ENCODE results near the gene CACNA1D. TPM values are rescaled to one million over a fixed set of nuclear protein-coding genes. Genes with fewer than 3 reads are reported as not detected.

CACNA1D gene
- total and polyA plus RNA-seq, 2 donors (not counting 3 experiments of a cell fraction or from before 2014, with no cell fraction given): 0.06 TPM; not detected in 1

GRCh38 chr3:53526704-53527055 is 32.3 kb downstream of the CACNA1D start:
- DNase-seq (ENCODE audit: low read depth, low spot score) (no peak), FAIRE-seq (no peak)
- Histone ChIP-seq H3K36me3 (ENCODE audit: control insufficient read depth in 2 of 2, extremely low read depth in 1 of 2, insufficient read depth in 2 of 2, low read length in 2 of 2) (no peaks in the 10 kb centered on the region), H3K27ac (ENCODE audit: insufficient read depth, low read depth, low read length) (no peak overlapping the region), H3K4me2 (ENCODE audit: insufficient read depth, low read length) (no peak overlapping the region), H3K27me3 (ENCODE audit: control insufficient read depth in 2 of 2, insufficient read depth in 2 of 2, low read length in 2 of 2) (peaks cover 2 to 3% of the 10 kb centered on the region in 2 experiments), H4K20me1 (replicated peaks; ENCODE audit: control insufficient read depth, extremely low read depth, insufficient read depth, low read length) (no peaks in the 10 kb centered on the region), H2AFZ (ENCODE audit: low read depth, low read length) (no peak overlapping the region), H3K9ac (replicated peaks; ENCODE audit: extremely low read depth, insufficient read depth, low read length) (no peak overlapping the region), H3K4me1 (ENCODE audit: control insufficient read depth, extremely low read depth, insufficient read depth, low read length) (no peaks in the 10 kb centered on the region), H3K9me1 (replicated peaks; ENCODE audit: control insufficient read depth, extremely low read depth, insufficient read depth, low read length) (no peaks in the 10 kb centered on the region), H3K9me3 (replicated peaks; ENCODE audit: control insufficient read depth, insufficient read depth, low read length) (no peaks in the 10 kb centered on the region), H3K4me3 (replicated peaks in 1 of 3; ENCODE audit: insufficient read depth in 1 of 3, low read depth in 1 of 3, low read length in 3 of 3) (no peak overlapping the region), H3K79me2 (ENCODE audit: control insufficient read depth, insufficient read depth, low read length) (no peaks in the 10 kb centered on the region)
- ChIA-PET POLR2A (no interaction called here), CTCF (interaction anchor here (1.1 kb wide), 1 partner anchor 10 kb away, joined by 4 read pairs; no protein-coding TSS in a partner anchor)
- dilution Hi-C loops (cut with MboI; ENCODE audit: extremely low pct_ligation_motif_present, low sequenced_read_pairs): no loop called here
- intact Hi-C loops (cut with micrococcal nuclease): no loop called here
- TF ChIP-seq POLR2A (IDR thresholded peaks at IDR 0.05; ENCODE audit: low read depth, low read length) (no peak), FOS (IDR thresholded peaks at IDR 0.05; ENCODE audit: borderline replicate concordance, insufficient read depth, low read length) (no peak), MAX (IDR thresholded peaks at IDR 0.05; ENCODE audit: insufficient read depth, insufficient read length) (no peak), GATA2 (IDR thresholded peaks at IDR 0.05; ENCODE audit: insufficient read depth, insufficient read length, low read depth, low read length) (no peak), CTCF (IDR thresholded peaks at IDR 0.05; ENCODE audit: extremely low read depth in 1 of 2, insufficient read depth in 1 of 2, low read depth in 1 of 2, low read length in 2 of 2) (no peak), EZH2 (IDR thresholded peaks at IDR 0.05; ENCODE audit: borderline replicate concordance, low read depth, low read length, severe bottlenecking) (no peak), POLR2AphosphoS5 (IDR thresholded peaks at IDR 0.05; ENCODE audit: insufficient read depth, low read depth, low read length) (no peak), MYC (IDR thresholded peaks at IDR 0.05; ENCODE audit: low read depth, low read length) (no peak), JUN (IDR thresholded peaks at IDR 0.05; ENCODE audit: borderline replicate concordance, insufficient read depth, insufficient read length, low read depth) (no peak)
- BruUV-seq (replicated peaks): no TSS peak
